ENCODE results near the gene POLR3F.

GRCh38 chr20:18431206-18431605 lies 36.0 kb upstream of the POLR3F start:
- TF ChIP-seq ZNF558 (tag by site-specific recombination; IDR thresholded peaks at IDR 0.05) (no peak), SETDB1 (IDR thresholded peaks at IDR 0.05; ENCODE audit: insufficient read length, low read length) (no peak), MYNN (tag by site-specific recombination; IDR thresholded peaks at IDR 0.05; ENCODE audit: borderline replicate concordance) (no peak), CTCF (tag by site-specific recombination; IDR thresholded peaks at IDR 0.05) (peak; percentile 73), ZNF555 (tag by site-specific recombination; conservative IDR thresholded peaks at IDR 0.05) (no peak), TRIM28 (IDR thresholded peaks at IDR 0.05; ENCODE audit: borderline replicate concordance, low read length) (no peak), ZFP41 (tag by site-specific recombination; IDR thresholded peaks at IDR 0.05; ENCODE audit: borderline replicate concordance) (no peak), ZNF791 (tag by site-specific recombination; IDR thresholded peaks at IDR 0.05) (no peak), ZNF311 (tag by site-specific recombination; IDR thresholded peaks at IDR 0.05; ENCODE audit: borderline replicate concordance) (no peak), ZNF670 (tag by site-specific recombination; IDR thresholded peaks at IDR 0.05; ENCODE audit: low read depth) (no peak)
